HT-29 (cell line): ENCODE data around the gene PCNT. TPM values are rescaled to one million over a fixed set of nuclear protein-coding genes. Genes with fewer than 3 reads are reported as not detected.
"Not testable (repeated sequence)": the region's sequence is repeated elsewhere in the genome, so short reads cannot be mapped to it uniquely, and the experiment has no call there.

ENCODE experiments used
- DNase-seq: peaks from one replicate; pipeline ENCODE4 v3.0.0-alpha.2; 2015; ENCODE audit warnings: low spot score
- total RNA-seq: library from RNA; depleted of rRNA; stranded (reverse); fragments of >200 nt; shearing (Covaris generic); gene quantifications from 2 replicates; pipeline ENCODE4 v1.2.3, GENCODE V29; 2014

Gene PCNT
- total RNA-seq, 1 experiment from 2014 or later: 51.3 TPM

DNA sequence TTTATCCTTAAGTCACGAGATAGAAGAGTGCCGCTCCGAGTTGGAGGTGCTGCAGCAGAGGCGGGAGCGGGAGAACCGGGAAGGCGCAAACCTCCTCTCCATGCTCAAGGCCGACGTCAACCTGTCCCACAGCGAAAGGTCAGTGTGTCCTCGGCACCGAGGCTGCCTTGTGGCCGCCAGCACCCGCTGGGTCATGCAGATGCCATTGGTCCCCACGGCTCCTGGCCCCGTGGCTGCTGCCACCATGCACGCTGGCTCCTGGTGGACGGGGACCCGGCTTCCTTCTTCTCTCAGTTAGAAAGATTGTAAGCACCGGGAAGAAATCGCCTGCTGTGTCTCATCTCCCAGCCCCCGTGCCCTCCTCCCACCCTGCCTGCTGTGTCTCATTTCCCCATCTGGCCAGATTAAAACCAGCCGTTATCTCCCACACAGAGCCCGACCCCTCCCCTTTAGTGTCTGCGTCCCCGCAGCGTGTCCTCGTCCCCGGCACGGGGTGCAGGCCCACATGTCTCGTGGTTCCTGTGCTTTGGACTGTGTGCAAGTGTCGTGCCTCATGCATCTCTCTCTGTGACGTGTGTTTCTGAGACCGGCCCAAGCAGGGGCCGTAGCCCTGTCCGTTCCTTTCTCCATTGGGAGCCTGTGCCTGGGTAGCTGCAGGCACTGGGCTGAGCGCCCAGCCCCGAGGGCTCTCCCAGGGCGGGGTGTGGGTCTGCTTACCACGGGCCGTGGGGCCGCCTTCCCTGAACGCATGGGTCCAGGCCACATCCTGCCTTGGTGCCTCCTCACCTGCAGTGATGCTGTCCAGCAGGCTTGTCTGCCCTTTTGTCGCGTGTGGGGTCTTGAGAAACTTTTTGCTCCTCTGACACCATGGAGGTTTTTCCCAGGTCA, 62.1 kb downstream of the PCNT start:
- no peak for DNase-seq

DNA sequence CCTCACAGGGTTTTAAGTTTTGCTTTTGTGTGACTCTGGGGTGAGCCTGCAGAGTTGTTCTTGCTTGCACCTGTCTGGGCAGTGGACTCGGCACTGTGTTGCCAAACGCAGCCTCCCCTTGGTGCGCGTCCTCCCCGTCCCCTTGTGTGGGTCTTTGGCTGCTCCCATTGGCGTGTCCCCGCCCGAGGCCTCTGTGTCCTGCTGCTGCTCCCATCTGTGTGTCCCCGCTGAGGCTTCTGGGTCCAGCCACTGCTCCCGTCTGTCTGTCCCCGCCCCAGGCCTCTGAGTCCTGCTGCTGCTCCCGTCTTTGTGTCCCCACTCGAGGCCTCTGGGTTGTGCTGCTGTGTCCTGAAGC, 62.8 kb downstream of the PCNT start:
- no peak for DNase-seq

DNA sequence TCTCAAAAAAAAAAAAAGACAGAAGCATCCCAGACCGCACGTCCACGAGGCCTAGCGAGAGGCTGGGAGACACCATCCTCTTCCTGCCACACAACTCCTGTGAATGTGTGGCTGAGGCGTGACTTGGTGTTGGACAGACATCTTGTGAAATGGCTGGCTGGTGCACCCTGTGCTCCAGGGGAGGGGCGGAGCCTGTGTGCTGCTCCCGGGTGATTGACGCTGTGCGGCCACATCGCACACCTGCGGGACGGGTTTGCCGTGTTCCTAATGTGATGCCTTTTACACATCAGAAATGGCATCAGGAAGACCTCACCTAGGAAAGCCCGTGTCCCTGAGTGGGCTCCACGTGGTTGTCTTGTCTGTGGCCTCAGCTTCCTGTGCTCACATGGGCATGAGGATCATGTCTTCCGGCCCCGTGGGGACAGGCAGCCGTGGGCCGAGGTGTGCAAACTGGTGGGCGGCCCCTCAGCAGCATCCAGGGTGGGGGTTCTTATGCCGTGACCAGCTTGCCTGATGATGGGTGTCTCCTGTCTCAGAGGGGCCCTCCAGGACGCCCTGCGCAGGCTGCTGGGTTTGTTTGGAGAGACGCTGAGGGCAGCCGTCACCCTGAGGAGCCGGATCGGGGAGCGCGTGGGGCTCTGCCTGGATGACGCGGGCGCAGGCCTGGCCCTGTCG, 64.4 kb downstream of the PCNT start:
- no peak for DNase-seq

DNA sequence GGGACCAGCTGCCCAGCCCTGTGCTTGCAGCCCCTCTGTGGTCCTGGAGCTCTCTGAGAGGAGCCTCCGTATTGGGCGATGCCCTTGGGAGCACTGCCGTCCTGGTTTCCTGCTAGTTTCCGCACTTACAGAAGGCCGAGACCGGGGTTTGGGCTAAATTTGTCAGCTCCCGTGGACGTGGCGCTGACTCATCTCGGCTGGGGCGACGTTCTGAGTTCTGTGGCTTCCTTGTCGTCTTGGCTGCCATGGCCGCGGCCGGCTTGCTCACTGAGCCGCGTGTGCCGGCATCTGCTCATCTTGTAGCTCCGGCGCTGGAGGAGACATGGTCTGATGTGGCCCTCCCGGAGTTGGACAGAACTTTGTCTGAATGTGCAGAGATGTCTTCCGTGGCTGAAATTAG, 64.9 kb downstream of the PCNT start:
- DNase-seq: no peak

DNA sequence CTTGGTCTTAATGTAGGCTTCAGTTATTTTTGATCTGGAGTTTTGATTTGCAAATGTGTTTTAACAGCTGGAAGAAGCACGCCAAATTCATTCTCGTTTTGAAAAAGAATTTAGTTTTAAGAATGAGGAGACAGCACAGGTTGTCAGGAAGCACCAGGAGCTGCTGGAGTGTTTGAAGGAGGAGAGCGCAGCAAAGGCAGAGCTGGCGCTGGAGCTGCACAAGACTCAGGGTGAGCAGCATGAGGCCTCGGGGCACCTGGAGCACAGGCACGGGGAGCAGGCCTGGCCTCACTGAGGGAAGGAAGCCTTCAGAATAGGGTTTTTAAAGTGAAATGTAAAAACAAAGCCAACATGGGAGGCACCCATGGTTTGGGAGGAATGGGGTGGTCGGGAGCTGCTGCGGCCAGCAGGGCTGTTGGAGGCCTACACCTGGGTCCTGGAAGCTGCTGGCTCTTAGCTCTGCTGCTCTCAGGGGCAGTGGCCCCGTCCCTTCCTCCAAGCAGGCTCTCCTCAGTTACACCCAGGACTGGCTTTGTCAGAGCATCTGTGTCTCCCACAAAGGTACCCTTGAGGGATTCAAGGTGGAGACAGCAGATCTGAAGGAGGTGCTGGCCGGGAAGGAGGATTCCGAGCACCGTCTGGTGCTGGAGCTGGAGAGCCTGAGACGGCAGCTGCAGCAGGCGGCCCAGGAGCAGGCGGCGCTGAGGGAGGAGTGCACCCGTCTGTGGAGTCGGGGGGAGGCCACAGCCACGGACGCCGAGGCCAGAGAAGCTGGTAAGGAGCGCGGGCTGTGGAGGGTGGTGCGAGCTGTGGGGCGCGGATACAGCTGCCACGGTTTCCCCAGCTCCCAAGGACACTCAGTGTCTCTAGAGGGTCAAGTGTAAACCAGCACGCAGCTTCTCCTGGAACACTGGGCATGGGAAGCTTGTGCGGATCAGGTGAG, 66.9 kb downstream of the PCNT start:
- no peak for DNase-seq

DNA sequence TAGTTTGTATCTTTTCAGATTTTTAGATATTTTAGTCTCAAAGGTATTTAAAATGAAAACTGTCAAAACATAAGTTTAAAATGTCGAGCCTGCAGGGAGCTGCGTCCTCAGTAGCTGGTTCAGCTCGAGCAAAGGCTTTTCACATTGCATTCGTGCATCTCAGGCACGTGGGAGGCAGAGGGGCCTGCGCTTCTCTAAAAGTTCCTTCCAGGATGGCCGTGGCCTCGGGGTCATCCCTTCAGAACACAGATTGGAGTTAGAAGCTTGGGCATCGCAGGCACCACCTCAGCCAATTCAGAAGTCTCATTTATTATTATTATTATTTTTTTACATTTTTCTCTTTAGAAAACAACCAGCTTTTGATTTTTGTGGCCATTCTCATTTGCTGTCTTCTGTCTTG, 67.8 kb downstream of the PCNT start:
- no peak for DNase-seq

DNA sequence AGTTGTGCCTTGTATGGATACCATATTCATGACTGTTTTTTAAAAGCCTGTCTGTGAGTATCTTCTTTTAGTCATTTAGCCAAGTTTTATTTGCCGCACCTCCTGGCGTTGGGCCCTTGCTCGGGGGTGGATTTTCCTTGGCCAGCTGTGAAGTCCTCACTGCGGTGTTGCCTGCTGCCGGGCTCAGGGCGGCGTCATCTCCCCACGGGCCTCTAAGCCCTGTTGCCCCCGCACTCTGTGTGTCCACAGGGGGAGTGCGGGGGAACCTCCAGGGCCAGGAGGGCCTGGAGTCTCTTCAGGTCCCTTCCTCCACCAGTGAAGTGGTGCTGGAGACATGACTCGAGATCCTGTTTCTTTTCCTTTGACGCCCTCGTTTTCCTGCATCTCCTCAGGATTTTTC, 69.0 kb downstream of the PCNT start:
- DNase-seq: no peak

DNA sequence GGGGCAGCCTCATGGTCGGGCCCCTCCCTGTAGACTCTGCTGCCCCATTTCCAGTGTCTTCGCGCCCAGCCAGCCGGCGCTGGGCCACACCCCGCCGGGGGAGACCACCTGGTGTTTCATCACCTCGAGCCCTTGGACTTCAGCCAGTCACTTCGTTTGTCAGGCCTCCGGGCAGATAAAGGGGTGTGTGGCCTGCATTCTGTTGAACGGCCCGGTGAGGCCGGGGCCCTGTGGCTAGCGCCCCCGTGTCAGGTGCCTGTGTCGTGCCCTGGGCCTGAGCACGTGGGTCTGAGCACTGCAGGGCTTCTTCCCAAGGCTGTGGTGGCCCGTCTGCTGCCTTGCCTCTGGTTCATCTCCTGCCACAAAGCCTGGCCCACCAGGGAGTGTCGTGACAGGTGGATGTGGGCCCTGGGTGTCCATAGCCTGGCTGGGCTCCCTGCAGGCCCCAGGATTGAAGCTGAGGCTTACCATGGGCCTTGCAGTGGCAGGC, 69.5 kb downstream of the PCNT start:
- DNase-seq: no peak

DNA sequence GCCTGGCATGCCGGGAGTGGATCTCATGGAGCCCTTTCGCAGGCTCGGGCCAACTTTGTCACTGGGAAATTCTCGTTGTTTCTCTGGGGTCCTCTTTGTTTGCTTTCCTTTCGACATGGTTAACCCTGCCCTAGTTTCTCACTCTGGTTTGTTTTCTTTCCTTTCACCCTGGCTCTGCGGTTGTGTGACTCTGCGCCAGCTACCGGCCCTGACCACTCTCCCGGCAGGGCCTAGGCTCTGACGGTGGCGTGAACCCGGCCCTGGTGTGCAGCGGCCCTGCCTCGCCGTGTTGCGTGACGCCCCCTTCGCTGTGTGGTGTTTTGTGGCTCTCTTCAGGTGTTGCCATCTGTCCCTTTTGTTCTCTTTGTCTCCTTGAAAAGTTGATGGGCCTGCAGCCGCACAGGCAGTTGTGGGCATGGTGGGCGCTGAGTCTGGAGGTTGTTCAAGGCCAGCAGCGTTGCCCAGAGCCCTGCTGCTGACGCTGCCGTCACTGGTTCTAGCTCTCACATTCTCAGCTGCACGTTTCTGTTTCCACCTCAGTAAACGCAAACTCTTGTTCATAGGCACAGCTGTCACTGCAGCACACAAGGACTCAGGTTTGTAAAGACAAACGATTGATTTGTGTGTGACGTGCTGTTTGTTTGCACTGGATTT, 70.1 kb downstream of the PCNT start:
- no peak for DNase-seq

DNA sequence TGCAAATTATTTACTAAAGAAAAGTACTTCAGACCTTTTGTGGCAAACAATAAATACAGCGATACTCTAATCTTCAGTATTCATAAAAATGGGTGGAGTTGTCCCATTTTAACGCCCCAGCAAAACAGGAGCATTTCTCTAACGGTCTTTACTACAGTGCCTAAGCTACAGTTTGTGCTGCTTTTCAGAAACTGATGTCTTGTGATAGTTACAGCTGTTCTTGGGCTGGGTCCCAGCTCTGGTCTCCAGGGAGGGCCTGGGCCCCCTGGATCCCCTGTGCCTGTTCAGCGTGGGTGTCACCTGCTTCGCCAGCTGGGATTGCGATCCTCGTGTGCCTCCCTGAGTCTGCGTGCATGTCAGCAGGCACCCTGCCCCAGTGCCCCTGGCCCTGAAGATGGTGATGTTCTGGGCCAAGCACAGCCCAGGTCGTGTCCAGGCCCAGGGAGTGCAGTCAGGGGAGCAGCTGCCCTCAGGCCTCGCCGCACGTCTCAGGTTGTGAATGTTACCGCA, 70.7 kb downstream of the PCNT start:
- DNase-seq: no peak

DNA sequence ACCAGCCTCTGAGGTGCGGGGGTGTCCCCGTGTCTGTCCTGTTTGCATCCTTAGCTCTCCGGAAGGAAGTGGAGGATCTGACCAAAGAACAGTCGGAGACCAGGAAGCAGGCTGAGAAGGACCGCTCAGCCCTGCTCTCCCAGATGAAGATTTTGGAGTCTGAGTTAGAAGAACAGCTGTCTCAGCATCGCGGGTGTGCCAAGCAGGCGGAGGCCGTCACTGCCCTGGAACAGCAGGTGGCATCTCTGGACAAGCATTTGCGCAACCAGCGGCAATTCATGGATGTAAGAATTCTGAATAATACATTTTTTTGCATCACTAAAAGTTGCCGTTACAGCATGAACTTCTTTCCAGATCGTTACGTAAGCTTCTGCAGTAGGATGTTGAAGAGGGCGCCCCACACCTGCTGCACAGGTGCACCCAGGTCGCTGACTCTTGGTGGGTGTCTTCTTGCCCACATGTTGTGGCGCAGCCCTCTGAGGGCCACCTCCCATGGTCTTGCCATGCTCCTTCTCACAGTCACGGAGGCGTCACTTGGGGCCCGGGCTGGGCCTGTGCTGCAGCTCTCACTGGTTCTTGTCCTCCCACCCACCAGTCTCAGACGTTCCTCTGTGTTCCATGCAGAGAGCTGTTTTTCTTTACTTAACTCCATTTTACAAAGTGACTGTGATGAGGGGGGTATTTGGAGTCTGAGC, 73.4 kb downstream of the PCNT start:
- no peak for DNase-seq

DNA sequence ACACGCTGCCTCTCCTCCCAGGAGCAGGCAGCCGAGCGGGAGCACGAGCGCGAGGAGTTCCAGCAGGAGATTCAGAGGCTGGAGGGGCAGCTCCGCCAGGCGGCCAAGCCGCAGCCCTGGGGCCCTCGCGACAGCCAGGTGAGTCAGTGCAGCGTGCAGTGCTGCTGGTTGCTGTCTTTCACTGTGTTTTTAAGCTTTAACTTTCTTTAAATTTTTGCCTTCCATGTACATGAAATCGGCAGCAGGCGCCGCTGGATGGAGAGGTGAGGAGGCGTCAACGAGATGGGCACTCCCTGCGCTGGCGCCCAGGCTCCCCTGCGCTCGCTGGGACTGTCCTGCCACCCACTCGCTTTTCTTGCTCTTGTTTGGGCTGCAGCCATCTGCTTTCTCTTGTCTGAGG, 74.0 kb downstream of the PCNT start:
- DNase-seq: no peak

DNA sequence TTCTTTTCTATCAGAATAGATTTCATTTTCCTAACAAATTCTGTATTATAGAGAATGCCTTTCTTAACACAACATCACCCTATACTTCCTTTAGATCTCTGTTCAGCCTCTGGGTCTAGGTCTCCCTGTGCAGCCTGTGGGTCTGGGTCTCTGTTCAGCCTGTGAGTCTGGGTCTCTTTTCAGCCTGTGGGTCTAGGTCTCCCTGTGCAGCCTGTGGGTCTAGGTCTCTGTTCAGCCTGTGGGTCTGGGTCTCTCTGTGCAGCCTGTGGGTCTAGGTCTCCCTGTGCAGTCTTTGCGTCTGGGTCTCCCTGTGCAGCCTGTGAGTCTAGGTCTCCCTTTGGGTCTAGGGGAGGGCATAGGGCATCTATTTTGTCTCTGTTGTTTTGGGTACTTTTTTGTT, 75.2 kb downstream of the PCNT start:
- no peak for DNase-seq

DNA sequence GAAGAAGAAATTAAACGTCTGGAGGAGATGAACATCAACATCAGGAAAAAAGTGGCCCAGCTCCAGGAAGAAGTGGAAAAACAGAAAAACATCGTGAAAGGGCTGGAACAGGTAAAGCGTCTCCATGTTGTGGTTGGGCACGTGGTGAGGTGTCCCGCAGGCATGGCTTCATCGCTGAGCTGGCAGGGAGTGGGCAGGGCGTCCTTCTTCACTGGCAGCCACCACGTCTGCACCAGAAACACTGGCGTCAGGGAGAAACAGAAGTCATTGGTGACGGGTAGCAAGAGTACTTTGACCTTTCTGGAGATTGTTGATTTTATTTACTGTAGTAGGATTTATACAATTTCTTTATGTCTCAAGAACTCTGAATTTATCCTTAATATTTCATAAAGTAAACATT, 75.7 kb downstream of the PCNT start:
- no peak for DNase-seq

DNA sequence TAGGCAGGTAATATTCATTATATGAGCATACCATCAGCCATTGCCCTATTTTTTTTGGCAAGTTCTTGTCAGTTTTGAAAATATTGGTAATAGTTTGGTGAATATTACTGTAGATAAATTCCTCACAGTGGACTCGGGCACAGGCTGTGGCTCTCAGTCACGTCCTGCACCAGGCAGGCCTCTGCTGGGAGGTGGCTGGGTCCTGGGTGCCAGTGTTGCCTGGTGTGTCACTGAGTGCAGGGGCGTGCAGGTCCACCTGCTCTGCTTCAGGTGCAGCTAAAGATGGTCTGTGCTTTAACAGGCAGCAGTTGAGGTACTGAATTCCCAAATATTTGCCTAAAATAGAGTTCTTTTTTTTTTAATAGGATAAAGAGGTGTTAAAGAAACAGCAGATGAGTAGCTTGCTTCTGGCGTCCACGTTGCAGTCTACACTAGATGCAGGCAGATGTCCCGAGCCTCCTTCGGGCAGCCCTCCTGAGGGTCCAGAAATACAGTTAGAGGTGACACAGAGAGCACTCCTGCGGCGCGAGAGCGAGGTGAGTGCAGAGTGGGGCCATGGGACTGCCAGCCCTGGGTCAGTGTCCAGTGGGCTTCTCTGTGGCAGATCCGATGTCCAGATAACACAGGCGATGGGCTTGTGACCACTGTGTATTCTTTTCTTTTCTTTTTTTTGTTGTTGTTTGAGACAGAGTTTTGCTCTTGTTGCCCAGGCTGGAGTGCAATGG, 77.4 kb downstream of the PCNT start:
- no peak for DNase-seq

DNA sequence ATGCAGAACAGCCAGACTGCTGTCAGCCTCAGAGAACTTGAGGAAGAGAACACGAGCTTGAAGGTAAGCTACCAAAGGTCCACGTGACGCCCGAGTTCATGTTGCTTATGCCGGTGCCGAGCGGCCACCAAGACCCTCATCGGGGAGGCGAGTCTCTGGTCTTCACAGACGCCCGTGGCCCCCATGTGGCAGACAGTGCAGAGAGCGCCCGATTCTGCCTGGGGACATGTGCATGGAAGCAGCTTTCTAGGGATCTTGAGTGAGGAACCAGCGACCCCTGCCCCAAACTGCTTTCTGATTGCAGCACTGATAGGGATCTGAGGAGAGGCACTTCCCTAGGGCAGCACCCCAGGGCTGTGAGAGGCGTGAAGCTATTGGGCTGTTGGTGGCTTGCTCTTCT, 78.5 kb downstream of the PCNT start:
- no peak for DNase-seq

DNA sequence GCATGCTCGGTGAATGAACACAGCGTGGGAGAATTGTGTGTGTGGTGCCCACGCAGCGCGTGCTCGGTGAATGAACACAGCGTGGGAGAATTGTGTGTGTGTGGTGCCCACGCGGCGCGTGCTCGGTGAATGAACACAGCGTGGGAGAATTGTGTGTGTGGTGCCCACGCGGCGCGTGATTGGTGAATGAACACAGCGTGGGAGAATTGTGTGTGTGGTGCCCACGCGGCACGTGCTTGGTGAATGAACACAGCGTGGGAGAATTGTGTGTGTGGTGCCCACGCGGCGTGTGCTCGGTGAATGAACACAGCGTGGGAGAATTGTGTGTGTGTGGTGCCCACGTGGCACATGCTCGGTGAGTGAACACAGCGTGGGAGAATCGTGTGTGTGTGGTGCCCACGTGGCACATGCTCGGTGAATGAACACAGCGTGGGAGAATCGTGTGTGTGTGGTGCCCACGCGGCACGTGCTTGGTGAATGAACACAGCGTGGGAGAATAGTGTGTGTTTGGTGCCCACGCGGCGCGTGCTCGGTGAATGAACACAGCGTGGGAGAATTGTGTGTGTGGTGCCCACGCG, 79.4 kb downstream of the PCNT start:
- DNase-seq: not testable (repeated sequence)

DNA sequence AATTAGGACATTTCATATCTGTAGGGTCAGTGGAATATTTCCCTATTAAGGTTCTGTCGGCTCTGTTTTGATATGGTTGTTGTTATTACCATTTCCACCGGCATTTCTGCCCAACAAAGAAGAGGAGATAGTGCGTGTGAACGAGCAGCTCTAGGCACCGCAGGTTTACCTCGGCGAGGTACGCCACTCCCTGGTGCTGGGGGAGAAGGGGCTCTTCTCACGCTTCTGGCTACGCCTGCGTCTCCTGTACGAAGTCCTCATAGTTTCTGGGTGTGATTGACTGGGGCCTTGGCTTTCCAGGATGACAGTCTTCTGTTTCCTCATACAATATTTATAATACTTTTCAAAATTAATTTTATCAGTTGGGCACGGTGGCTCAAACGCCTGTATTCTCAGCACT, 80.3 kb downstream of the PCNT start:
- no peak for DNase-seq

DNA sequence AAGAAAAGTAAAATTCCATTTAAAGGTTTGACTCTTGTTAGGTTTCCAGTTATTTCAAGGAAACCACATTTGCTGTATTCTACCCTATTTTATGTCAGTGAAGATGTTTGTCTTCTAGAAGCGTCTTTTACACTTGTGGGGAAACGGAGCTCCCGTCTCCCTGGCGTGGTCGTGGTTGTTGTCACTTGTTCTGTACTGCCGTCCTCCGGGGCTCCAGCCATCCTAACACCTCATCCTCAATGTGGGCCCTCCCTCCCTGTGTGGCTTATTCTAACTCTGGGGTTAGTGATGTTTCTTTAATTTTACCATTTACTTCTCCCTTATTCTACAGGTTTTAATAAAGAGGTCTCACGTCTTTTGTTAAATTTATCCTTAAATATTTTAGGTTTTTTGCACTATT, 82.0 kb downstream of the PCNT start:
- no peak for DNase-seq
